Transverse colon (tissue), 4 donors: Measurements from ENCODE around the gene PLCXD3.

ENCODE experiments used
- CTCF ChIP-seq, 5 experiments: fragments of 200-600 bp in 3 of 5; fragments of 450-650 bp in 2 of 5; sonication (generic) in 3 of 5; IDR thresholded peaks; 1 replicate in 2 of 5; 2 replicates in 3 of 5; pipeline ENCODE4 v1.5.1; 2016 to 2017; ENCODE audit warnings: antibody characterized with exemption in 5 of 5, inconsistent platforms in 3 of 5, mild to moderate bottlenecking in 2 of 5, moderate library complexity in 1 of 5
- EP300 ChIP-seq: sonication (generic); formaldehyde crosslinking; IDR thresholded peaks from one replicate; pipeline ENCODE4 v1.6.1; 2017; ENCODE audit warnings: antibody characterized with exemption, low read depth
- POLR2A ChIP-seq: fragments of 450-650 bp; IDR thresholded peaks from one replicate; pipeline ENCODE4 v1.6.1; 2016; ENCODE audit warnings: antibody characterized with exemption, mild to moderate bottlenecking, moderate library complexity
- POLR2AphosphoS5 ChIP-seq, 3 donors: sonication (generic); formaldehyde crosslinking; IDR thresholded peaks; one replicate each; pipeline ENCODE4 v1.6.1; 2016; ENCODE audit warnings: antibody characterized with exemption in 3 of 3

GRCh38 chr5:41334221-41334620 is 176.2 kb downstream of the PLCXD3 start:
- TF ChIP-seq CTCF (IDR thresholded peaks at IDR 0.05), result no peak
- no peak for TF ChIP-seq POLR2AphosphoS5 (IDR thresholded peaks at IDR 0.05)
- TF ChIP-seq POLR2A, result no peak
- no peak for TF ChIP-seq EP300
